ENCODE data around the gene MYO5C. TPM values are rescaled to one million over a fixed set of nuclear protein-coding genes. Genes with fewer than 3 reads are reported as not detected.

MYO5C gene
- total RNA-seq, 1 donor from 2014 or later, result 80.0 TPM

DNA sequence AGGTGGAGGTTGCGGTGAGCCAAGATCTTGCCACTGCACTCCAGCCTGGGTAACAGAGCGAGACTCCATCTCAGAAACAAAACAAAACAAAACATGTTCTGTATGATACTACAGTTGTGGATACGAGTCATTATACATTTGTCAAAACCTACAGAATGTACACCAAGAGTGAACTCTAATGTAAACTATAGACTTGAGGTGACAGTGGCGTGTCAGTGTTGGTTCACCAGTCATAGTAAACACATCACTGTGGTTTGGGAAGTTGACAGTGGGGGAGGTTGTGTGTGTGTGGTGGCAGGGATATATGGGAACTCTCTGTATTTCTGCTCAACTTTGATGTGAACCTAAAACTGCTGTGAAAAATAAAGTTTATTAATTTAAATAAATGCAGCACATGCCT is 71.4 kb downstream of the MYO5C start:
- ATAC-seq, result no peak
- DNase-seq, result no peak
- Histone ChIP-seq H3K9me3 (no peaks in the 10 kb centered on the region), H3K4me3 (no peak overlapping the region), H3K36me3 (peaks cover 27% of the 10 kb centered on the region), H3K4me1 (no peaks in the 10 kb centered on the region), H3K27ac (no peak overlapping the region), H3K27me3 (no peaks in the 10 kb centered on the region)
- intact Hi-C loops (cut with DNase I), result no loop called here
- no peak for TF ChIP-seq CTCF (IDR thresholded peaks at IDR 0.05)

- ATAC-seq, result no peak
- DNase-seq, result no peak
- no peak overlapping the region for H3K4me3 ChIP-seq
- TF ChIP-seq CTCF (IDR thresholded peaks at IDR 0.05), result no peak
- intact Hi-C loops (cut with DNase I), result no loop called here
- H3K27ac ChIP-seq, result no peak overlapping the region
- H3K36me3 ChIP-seq, result peaks cover 26% of the 10 kb centered on the region
- no peaks in the 10 kb centered on the region for H3K9me3 ChIP-seq
- no peaks in the 10 kb centered on the region for H3K27me3 ChIP-seq
- H3K4me1 ChIP-seq, result no peaks in the 10 kb centered on the region
Measured at GRCh38 chr15:52221730-52222129, 73.9 kb downstream of the MYO5C start.

DNA sequence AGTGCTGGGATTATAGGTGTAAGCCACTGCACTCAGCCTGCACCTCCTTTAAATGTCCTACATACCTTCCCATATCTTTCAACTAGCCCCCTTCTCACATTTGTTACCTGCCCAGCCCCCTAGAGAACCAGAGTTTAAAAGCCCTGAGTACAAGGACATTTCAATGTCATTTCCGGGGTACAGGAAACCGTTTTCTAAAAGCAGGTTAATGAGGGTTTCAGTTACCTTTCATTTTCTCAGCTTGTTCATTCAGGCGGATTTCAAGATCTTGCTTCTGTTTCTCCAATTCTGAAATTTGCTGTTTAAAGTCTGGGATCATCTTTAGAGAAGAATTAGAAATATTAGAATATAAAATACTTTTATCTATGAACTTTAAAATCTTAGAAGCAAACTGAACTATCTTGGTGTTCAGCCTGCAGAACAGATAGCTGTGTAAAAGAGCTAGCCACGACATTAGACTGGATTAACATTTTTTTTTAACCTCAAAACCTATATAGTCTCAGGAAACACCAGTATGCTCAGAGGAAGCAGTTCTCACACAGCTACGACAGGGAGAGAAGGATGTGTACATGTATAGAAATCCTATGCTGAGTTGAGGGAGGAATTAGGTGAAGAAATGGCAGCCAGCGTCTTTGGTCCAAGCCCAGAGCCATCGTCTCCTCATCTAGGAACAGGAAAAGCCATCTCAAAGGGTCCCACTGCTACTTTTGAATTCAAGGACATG is 74.5 kb downstream of the MYO5C start:
- Histone ChIP-seq H3K27me3 (no peaks in the 10 kb centered on the region), H3K36me3 (peaks cover 30% of the 10 kb centered on the region), H3K9me3 (no peaks in the 10 kb centered on the region), H3K27ac (peak overlapping the region; percentile 43), H3K4me1 (no peaks in the 10 kb centered on the region), H3K4me3 (no peak overlapping the region)
- intact Hi-C loops (cut with DNase I), result no loop called here
- TF ChIP-seq CTCF (IDR thresholded peaks at IDR 0.05), result no peak
- DNase-seq, result no peak
- ATAC-seq, result no peak

DNA sequence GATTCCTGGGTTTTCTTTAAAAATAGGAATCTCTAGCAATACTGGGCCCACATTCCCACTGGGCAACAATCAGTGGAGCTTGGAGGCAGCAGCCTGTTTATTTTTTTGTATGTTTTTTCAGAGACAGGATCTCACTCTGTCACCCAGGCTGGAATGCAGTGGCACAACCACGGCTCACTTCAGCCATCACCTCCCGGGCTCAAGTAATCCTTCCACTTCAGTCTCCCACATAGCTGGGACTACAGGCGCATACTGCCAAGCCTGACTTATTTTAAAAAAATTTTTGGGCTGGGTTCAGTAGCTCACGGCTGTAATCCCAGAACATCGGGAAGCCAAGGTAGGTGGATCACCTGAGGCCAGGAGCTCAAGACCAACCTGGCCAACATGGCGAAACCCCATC is 75.4 kb downstream of the MYO5C start:
- no peak for TF ChIP-seq CTCF (IDR thresholded peaks at IDR 0.05)
- ATAC-seq (peak; percentile 72), DNase-seq (no peak)
- intact Hi-C loops (cut with DNase I), result no loop called here
- H3K4me1 ChIP-seq, result no peaks in the 10 kb centered on the region
- no peak overlapping the region for H3K4me3 ChIP-seq
- no peaks in the 10 kb centered on the region for H3K27me3 ChIP-seq
- H3K9me3 ChIP-seq, result no peaks in the 10 kb centered on the region
- H3K36me3 ChIP-seq, result peaks cover 30% of the 10 kb centered on the region
- H3K27ac ChIP-seq, result no peak overlapping the region

DNA sequence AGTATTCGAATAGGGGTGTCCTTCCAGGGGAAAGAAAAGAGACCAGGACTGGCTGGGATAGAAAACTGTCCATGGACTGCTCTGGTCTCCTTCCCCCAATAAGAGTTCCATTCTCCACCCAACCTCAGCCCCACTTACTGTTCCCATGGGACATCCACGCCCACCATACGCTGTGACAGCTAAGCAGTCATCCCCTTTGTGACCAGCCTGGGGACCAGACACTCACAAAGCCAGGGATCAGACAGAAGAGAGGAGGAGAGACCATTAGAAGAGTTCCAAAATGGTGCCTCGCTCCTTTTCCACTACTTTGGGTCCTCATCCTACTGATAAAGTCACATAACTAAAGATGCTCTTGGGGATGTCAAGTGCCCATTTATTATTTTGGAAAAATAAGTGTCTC is 76.8 kb downstream of the MYO5C start:
- DNase-seq (no peak), ATAC-seq (no peak)
- Histone ChIP-seq H3K27ac (no peak overlapping the region), H3K4me1 (no peaks in the 10 kb centered on the region), H3K4me3 (no peak overlapping the region), H3K36me3 (peaks cover 28% of the 10 kb centered on the region), H3K27me3 (no peaks in the 10 kb centered on the region), H3K9me3 (no peaks in the 10 kb centered on the region)
- no peak for TF ChIP-seq CTCF (IDR thresholded peaks at IDR 0.05)
- intact Hi-C loops (cut with DNase I), result no loop called here

GRCh38 chr15:52218371-52218770 is 77.2 kb downstream of the MYO5C start:
- ATAC-seq, result no peak
- no peak for TF ChIP-seq CTCF (IDR thresholded peaks at IDR 0.05)
- Histone ChIP-seq H3K4me3 (no peak overlapping the region), H3K27ac (no peak overlapping the region), H3K4me1 (no peaks in the 10 kb centered on the region), H3K9me3 (no peaks in the 10 kb centered on the region), H3K36me3 (peaks cover 29% of the 10 kb centered on the region), H3K27me3 (no peaks in the 10 kb centered on the region)
- intact Hi-C loops (cut with DNase I), result no loop called here
- DNase-seq, result no peak

Measured in upper lobe of right lung (tissue), 1 donor.